ENCODE measurements around the gene CTCFL. TPM values are rescaled to one million over a fixed set of nuclear protein-coding genes. Genes with fewer than 3 reads are reported as not detected.

Gene CTCFL
- total RNA-seq, 1 donor from 2014 or later: not detected

DNA sequence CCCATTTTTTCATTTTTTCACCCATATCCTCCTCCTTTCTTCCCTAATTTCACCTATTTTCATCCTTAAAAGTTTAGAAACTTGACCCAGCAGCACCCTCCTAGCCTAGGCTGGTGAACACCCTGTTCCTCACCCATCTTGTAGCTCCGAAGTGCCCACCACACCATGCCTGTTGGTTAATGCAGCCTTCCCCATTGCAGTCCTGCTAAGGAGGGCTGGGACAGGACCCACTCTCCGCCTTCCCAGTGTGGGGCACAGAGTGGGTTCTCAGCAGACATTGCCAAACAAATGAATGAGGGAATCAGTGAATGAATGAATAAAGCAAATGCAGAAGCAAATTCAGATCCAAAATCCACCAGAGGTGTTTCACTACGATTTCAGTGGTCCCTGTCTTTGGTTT, 45.7 kb downstream of the CTCFL start:
- Mint-ChIP-seq H3K4me1 (peaks cover 35% of the 10 kb centered on the region), H3K36me3 (no peaks in the 10 kb centered on the region), H3K27ac (no peak overlapping the region), H3K9me3 (peaks cover 2% of the 10 kb centered on the region), H3K27me3 (ENCODE audit: insufficient read depth, low read depth) (peaks cover 15% of the 10 kb centered on the region), H3K4me3 (peak overlapping the region; percentile 30)
- no peaks in the 10 kb centered on the region for H3K9me3 ChIP-seq (ENCODE audit: low read depth)
- H3K4me2 ChIP-seq: no peak overlapping the region
- no peaks in the 10 kb centered on the region for H3K79me2 ChIP-seq (ENCODE audit: low read depth)
- H3K36me3 ChIP-seq: no peaks in the 10 kb centered on the region
- TF ChIP-seq EZH2 (IDR thresholded peaks at IDR 0.05) (no peak), EZH2phosphoT487 (IDR thresholded peaks at IDR 0.05) (no peak)
- TF ChIP-seq, protein P1, sequence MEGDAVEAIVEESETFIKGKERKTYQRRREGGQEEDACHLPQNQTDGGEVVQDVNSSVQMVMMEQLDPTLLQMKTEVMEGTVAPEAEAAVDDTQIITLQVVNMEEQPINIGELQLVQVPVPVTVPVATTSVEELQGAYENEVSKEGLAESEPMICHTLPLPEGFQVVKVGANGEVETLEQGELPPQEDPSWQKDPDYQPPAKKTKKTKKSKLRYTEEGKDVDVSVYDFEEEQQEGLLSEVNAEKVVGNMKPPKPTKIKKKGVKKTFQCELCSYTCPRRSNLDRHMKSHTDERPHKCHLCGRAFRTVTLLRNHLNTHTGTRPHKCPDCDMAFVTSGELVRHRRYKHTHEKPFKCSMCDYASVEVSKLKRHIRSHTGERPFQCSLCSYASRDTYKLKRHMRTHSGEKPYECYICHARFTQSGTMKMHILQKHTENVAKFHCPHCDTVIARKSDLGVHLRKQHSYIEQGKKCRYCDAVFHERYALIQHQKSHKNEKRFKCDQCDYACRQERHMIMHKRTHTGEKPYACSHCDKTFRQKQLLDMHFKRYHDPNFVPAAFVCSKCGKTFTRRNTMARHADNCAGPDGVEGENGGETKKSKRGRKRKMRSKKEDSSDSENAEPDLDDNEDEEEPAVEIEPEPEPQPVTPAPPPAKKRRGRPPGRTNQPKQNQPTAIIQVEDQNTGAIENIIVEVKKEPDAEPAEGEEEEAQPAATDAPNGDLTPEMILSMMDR (IDR thresholded peaks at IDR 0.05): no peak
- no peaks in the 10 kb centered on the region for H4K20me1 ChIP-seq (ENCODE audit: low read depth)
- peaks cover 11% of the 10 kb centered on the region for H3F3A ChIP-seq (ENCODE audit: low read depth)
- no peak overlapping the region for H2AFZ ChIP-seq (replicated peaks)
- H3K27me3 ChIP-seq: no peaks in the 10 kb centered on the region
- no peak for DNase-seq (ENCODE audit: low spot score)
- no peak overlapping the region for H3K4me3 ChIP-seq
- H3K27ac ChIP-seq: no peak overlapping the region
- peaks cover 22% of the 10 kb centered on the region for H3K4me1 ChIP-seq
- H3K9ac ChIP-seq: no peak overlapping the region

DNA sequence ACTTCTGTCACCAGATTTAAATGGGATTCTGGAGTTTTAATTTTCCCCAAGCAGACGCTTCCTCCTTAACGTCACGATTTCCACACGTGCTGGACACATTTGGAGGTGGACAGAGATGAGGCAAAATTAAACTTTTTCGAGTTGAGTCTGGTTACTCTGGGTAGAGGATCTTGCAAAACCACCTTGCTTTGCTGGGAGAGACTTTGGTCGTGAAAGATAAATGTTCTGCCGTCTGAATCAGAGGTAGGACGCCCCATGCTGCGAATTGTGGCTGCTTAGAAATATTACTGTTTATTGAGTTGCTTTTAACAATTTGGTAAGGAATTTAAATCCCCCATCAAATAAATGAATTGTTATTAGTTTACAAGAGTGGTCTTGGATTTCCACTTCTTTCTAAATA, 46.8 kb downstream of the CTCFL start:
- no peaks in the 10 kb centered on the region for H3K36me3 ChIP-seq
- Mint-ChIP-seq H3K27ac (no peak overlapping the region), H3K4me3 (no peak overlapping the region), H3K27me3 (ENCODE audit: insufficient read depth, low read depth) (peaks cover 17% of the 10 kb centered on the region), H3K9me3 (no peaks in the 10 kb centered on the region), H3K4me1 (peaks cover 36% of the 10 kb centered on the region), H3K36me3 (no peaks in the 10 kb centered on the region)
- H3K27ac ChIP-seq: no peak overlapping the region
- H3K9ac ChIP-seq: no peak overlapping the region
- no peaks in the 10 kb centered on the region for H4K20me1 ChIP-seq (ENCODE audit: low read depth)
- peaks cover 11% of the 10 kb centered on the region for H3F3A ChIP-seq (ENCODE audit: low read depth)
- peaks cover 24% of the 10 kb centered on the region for H3K4me1 ChIP-seq
- no peak for DNase-seq (ENCODE audit: low spot score)
- no peaks in the 10 kb centered on the region for H3K27me3 ChIP-seq
- H3K79me2 ChIP-seq (ENCODE audit: low read depth): no peaks in the 10 kb centered on the region
- TF ChIP-seq, protein P1 (IDR thresholded peaks at IDR 0.05): no peak
- TF ChIP-seq EZH2 (IDR thresholded peaks at IDR 0.05) (no peak), EZH2phosphoT487 (IDR thresholded peaks at IDR 0.05) (no peak)
- peak overlapping the region; percentile 32 for H2AFZ ChIP-seq (replicated peaks)
- no peak overlapping the region for H3K4me2 ChIP-seq
- H3K9me3 ChIP-seq (ENCODE audit: low read depth): no peaks in the 10 kb centered on the region
- H3K4me3 ChIP-seq: no peak overlapping the region

DNA sequence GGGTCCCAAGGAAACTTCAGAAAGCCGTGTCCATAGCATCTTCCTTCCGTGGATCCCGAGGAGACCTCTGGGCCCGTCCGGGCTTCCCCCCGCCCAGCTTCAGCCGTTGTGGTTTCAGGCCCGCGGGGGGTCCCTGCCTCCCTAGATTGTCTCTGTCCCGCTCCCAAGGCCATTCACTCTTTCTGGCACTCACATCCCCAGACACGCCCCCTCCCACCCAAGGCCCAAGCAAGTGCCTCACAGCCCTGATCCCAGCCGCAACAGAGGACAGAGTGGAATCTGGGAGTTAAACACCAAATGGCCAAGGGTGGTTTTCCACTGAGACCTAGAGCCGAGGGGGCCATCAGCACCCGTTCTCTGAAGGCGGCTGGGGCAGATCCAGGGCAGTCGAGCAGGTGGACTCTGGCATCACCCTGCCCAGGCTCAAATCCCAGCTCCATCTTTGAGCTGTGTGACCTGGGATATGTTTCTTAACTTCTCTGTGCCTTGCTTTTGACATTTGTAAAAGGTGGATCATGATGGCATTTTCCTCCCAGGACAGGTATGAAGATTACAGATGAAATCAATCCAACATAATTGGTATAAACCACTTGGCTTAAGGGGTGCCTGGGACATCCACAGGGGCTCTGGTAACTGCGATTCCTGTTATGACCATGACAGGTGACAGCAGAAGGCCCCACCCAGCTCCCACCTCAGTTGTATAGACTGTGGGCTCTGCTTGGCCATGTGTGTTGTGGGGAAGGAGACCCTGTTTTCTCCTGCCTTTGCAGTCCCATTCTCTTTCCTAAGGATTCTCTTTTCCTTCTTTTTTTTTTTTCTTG, 48.1 kb downstream of the CTCFL start:
- no peak overlapping the region for H3K27ac Mint-ChIP-seq
- no peak overlapping the region for H3K4me2 ChIP-seq
- TF ChIP-seq, protein P1 (IDR thresholded peaks at IDR 0.05): no peak
- TF ChIP-seq EZH2phosphoT487 (IDR thresholded peaks at IDR 0.05): no peak
- no peak for TF ChIP-seq EZH2 (IDR thresholded peaks at IDR 0.05)
- H3K4me1 ChIP-seq: peaks cover 26% of the 10 kb centered on the region
- H3K27ac ChIP-seq: no peak overlapping the region
- H3K9me3 ChIP-seq (ENCODE audit: low read depth): no peaks in the 10 kb centered on the region
- no peaks in the 10 kb centered on the region for H3K36me3 ChIP-seq
- H3K36me3 Mint-ChIP-seq: no peaks in the 10 kb centered on the region
- peaks cover 11% of the 10 kb centered on the region for H3F3A ChIP-seq (ENCODE audit: low read depth)
- no peaks in the 10 kb centered on the region for H3K79me2 ChIP-seq (ENCODE audit: low read depth)
- H3K4me3 Mint-ChIP-seq: no peak overlapping the region
- no peak overlapping the region for H3K9ac ChIP-seq
- H3K4me3 ChIP-seq: no peak overlapping the region
- H3K9me3 Mint-ChIP-seq: peaks cover 2% of the 10 kb centered on the region
- no peak for DNase-seq (ENCODE audit: low spot score)
- H3K27me3 Mint-ChIP-seq (ENCODE audit: insufficient read depth, low read depth): peaks cover 17% of the 10 kb centered on the region
- H3K27me3 ChIP-seq: no peaks in the 10 kb centered on the region
- H2AFZ ChIP-seq (replicated peaks): no peak overlapping the region
- H4K20me1 ChIP-seq (ENCODE audit: low read depth): no peaks in the 10 kb centered on the region
- H3K4me1 Mint-ChIP-seq: peaks cover 37% of the 10 kb centered on the region

Data from neural progenitor cell (in vitro differentiated cells).